SHP77 treated with DMSO at 0.1 percent for 48 hours (cell line): ENCODE results near the gene G2E3.
"Not testable (repeated sequence)": the region's sequence is repeated elsewhere in the genome, so short reads cannot be mapped to it uniquely, and the experiment has no call there.

Source experiments
- DNase-seq: peaks from one replicate; lab custom pipeline; 2025; lab: John Stamatoyannopoulos, UW

Gene G2E3

GRCh38 chr14:30564235-30564867, 5.4 kb downstream of the G2E3 start:
- no peak for DNase-seq

- no peak for DNase-seq
These were observed 5.9 kb downstream of the G2E3 start for GRCh38 chr14:30564868-30565248.

GRCh38 chr14:30569216-30569902, 10.4 kb downstream of the G2E3 start:
- no peak for DNase-seq

GRCh38 chr14:30569903-30570226, 10.9 kb downstream of the G2E3 start:
- DNase-seq, result no peak

GRCh38 chr14:30572237-30572636, 13.3 kb downstream of the G2E3 start:
- DNase-seq, result no peak

- DNase-seq, result no peak
These were observed 13.8 kb downstream of the G2E3 start for GRCh38 chr14:30572771-30573170.

- no peak for DNase-seq
These were observed 14.4 kb downstream of the G2E3 start for GRCh38 chr14:30573226-30573814.

GRCh38 chr14:30573966-30574365, 15.0 kb downstream of the G2E3 start:
- DNase-seq, result no peak

GRCh38 chr14:30574777-30575176, 15.8 kb downstream of the G2E3 start:
- DNase-seq, result not testable (repeated sequence)

GRCh38 chr14:30576333-30576732, 17.4 kb downstream of the G2E3 start:
- DNase-seq, result not testable (repeated sequence)

- no peak for DNase-seq
These were observed 21.8 kb downstream of the G2E3 start for GRCh38 chr14:30580616-30581282.

- no peak for DNase-seq
These were observed 22.3 kb downstream of the G2E3 start for GRCh38 chr14:30581283-30581625.

- no peak for DNase-seq
These were observed 23.4 kb downstream of the G2E3 start for GRCh38 chr14:30582376-30582775.

GRCh38 chr14:30584058-30584630, 25.2 kb downstream of the G2E3 start:
- DNase-seq, result no peak

GRCh38 chr14:30585204-30585603, 26.2 kb downstream of the G2E3 start:
- no peak for DNase-seq

- no peak for DNase-seq
These were observed 28.2 kb downstream of the G2E3 start for GRCh38 chr14:30587141-30587540.

GRCh38 chr14:30588873-30589272, 29.9 kb downstream of the G2E3 start:
- DNase-seq, result no peak

- DNase-seq, result no peak
These were observed 38.0 kb downstream of the G2E3 start for GRCh38 chr14:30596935-30597334.

GRCh38 chr14:30597504-30597903, 38.5 kb downstream of the G2E3 start:
- no peak for DNase-seq

GRCh38 chr14:30600922-30601918, 42.3 kb downstream of the G2E3 start:
- no peak for DNase-seq

GRCh38 chr14:30603402-30603801, 44.4 kb downstream of the G2E3 start:
- no peak for DNase-seq

GRCh38 chr14:30604696-30605095, 45.7 kb downstream of the G2E3 start:
- not testable (repeated sequence) for DNase-seq
